D721Med (cell line): Measurements from ENCODE around the gene SPACA9.

ENCODE experiments used
- DNase-seq: peaks from one replicate; pipeline ENCODE4 v3.0.0; 2011; ENCODE audit warnings: low spot score; ENCODE audit not compliant: insufficient read length
- FAIRE-seq: peaks from 2 replicates; lab custom pipeline; 2011; peaks lifted over from hg19 to GRCh38; lab: Jason Lieb, UNC
- CTCF ChIP-seq: IDR thresholded peaks from 2 replicates; pipeline ENCODE4 v1.5.1; 2012; ENCODE audit warnings: mild to moderate bottlenecking, control low read depth; ENCODE audit not compliant: insufficient read depth; ENCODE audit errors: missing control alignments

Gene SPACA9

GRCh38 chr9:132854832-132855231, 23.9 kb upstream of the SPACA9 start:
- FAIRE-seq (no peak), DNase-seq (no peak)
- TF ChIP-seq CTCF, result no peak

GRCh38 chr9:132855904-132856303, 22.8 kb upstream of the SPACA9 start:
- DNase-seq, result no peak
- TF ChIP-seq CTCF, result no peak
- no peak for FAIRE-seq

- FAIRE-seq (no peak), DNase-seq (no peak)
- no peak for TF ChIP-seq CTCF
These were observed 21.7 kb upstream of the SPACA9 start for GRCh38 chr9:132857031-132857430.

GRCh38 chr9:132857616-132858342, 20.9 kb upstream of the SPACA9 start:
- DNase-seq (no peak), FAIRE-seq (no peak)
- TF ChIP-seq CTCF, result no peak

GRCh38 chr9:132858751-132859150, 19.9 kb upstream of the SPACA9 start:
- no peak for TF ChIP-seq CTCF
- DNase-seq (no peak), FAIRE-seq (no peak)

- FAIRE-seq (no peak), DNase-seq (no peak)
- no peak for TF ChIP-seq CTCF
These were observed 17.0 kb upstream of the SPACA9 start for GRCh38 chr9:132861666-132862065.

GRCh38 chr9:132862533-132862932, 16.2 kb upstream of the SPACA9 start:
- DNase-seq (no peak), FAIRE-seq (no peak)
- no peak for TF ChIP-seq CTCF
